ENCODE results near the gene MEG3. TPM values are rescaled to one million over a fixed set of nuclear protein-coding genes. Genes with fewer than 3 reads are reported as not detected.

MEG3 gene
- total RNA-seq, 1 experiment from 2014 or later = not detected

DNA sequence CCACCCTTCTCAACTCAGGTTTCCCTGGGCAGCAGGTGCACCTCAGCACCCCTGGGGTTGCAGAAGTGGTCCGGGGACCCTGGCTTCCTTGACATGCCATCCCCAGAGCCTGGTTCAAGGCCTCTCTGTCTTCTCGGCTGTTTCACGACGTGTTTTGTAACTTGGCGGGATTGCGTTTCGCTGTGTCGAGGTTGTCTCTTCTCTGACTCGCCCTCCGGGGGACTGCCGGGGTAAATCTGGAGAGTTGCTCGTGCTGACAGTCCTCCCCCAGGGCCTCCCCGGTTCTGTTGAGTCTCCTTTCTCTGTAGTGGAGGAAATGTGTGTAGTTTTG, 25.6 kb downstream of the MEG3 start:
- no peak for DNase-seq
- ChIA-PET CTCF (no interaction called here), POLR2A (ENCODE audit: unreplicated experiment) (no interaction called here)
- no peaks in the 10 kb centered on the region for H4K20me1 ChIP-seq (ENCODE audit: insufficient read depth)
- H3F3A ChIP-seq (ENCODE audit: insufficient read depth, low read depth) = no peaks in the 10 kb centered on the region
- intact Hi-C loops (cut with micrococcal nuclease; ENCODE audit: unreplicated experiment) = no loop called here
- TF ChIP-seq, protein P1, sequence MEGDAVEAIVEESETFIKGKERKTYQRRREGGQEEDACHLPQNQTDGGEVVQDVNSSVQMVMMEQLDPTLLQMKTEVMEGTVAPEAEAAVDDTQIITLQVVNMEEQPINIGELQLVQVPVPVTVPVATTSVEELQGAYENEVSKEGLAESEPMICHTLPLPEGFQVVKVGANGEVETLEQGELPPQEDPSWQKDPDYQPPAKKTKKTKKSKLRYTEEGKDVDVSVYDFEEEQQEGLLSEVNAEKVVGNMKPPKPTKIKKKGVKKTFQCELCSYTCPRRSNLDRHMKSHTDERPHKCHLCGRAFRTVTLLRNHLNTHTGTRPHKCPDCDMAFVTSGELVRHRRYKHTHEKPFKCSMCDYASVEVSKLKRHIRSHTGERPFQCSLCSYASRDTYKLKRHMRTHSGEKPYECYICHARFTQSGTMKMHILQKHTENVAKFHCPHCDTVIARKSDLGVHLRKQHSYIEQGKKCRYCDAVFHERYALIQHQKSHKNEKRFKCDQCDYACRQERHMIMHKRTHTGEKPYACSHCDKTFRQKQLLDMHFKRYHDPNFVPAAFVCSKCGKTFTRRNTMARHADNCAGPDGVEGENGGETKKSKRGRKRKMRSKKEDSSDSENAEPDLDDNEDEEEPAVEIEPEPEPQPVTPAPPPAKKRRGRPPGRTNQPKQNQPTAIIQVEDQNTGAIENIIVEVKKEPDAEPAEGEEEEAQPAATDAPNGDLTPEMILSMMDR (conservative IDR thresholded peaks at IDR 0.05) = no peak
- no peak for TF ChIP-seq EZH2 (IDR thresholded peaks at IDR 0.05; ENCODE audit: low read depth)
- no peaks in the 10 kb centered on the region for H3K9me3 ChIP-seq (ENCODE audit: insufficient read depth, low read depth)
- peaks cover 24% of the 10 kb centered on the region for H3K27me3 ChIP-seq (ENCODE audit: insufficient read depth, low read depth)
- H3K27ac ChIP-seq = no peak overlapping the region
- H2AFZ ChIP-seq = no peak overlapping the region
- H3K4me3 ChIP-seq = no peak overlapping the region
- BruUV-seq (replicated peaks) = no TSS peak
- H3K4me1 ChIP-seq (replicated peaks; ENCODE audit: insufficient read depth) = no peaks in the 10 kb centered on the region
- H3K4me2 ChIP-seq = no peak overlapping the region
- H3K9me2 ChIP-seq (ENCODE audit: insufficient read depth) = no peaks in the 10 kb centered on the region
- H3K79me2 ChIP-seq (ENCODE audit: low read depth) = no peaks in the 10 kb centered on the region
- H3K36me3 ChIP-seq (ENCODE audit: low read depth) = no peaks in the 10 kb centered on the region

DNA sequence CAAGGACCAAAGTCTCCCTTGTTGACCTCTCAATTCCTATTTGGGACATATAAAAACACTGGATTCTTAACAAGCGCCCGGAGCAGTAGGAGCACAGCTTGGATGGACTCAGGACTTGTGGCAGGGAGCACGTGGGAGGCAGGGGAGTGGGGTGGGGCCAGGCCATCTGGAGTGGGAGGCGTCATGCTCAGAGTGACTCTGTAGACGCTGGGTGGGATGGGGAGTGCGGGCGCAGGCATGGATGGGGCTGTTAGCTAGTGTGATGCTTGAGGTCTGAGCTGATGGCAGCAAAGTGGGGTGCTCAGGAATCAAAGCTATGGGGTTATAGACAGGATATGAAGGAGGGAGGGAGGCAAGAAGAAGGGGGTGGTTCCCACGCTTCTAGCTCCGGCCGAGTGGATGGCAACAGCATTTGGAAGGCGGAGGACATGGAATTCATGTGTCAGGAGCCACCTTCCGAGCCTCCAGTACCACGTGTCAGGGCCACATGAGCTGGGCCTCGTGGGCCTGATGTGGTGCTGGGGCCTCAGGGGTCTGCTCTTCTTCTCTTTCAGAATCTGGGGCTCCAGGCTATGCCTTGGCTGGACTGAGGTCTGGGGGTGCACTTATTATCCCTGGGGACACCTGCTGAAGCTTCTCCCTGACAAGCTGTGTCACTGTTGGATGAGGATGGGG, 26.2 kb downstream of the MEG3 start:
- no peak overlapping the region for H3K4me2 ChIP-seq
- no TSS peak for BruUV-seq (replicated peaks)
- H3K27me3 ChIP-seq (ENCODE audit: insufficient read depth, low read depth) = peaks cover 25% of the 10 kb centered on the region
- H2AFZ ChIP-seq = no peak overlapping the region
- TF ChIP-seq, protein P1 (conservative IDR thresholded peaks at IDR 0.05) = no peak
- TF ChIP-seq EZH2 (IDR thresholded peaks at IDR 0.05; ENCODE audit: low read depth) = no peak
- H3K36me3 ChIP-seq (ENCODE audit: low read depth) = no peaks in the 10 kb centered on the region
- intact Hi-C loops (cut with micrococcal nuclease; ENCODE audit: unreplicated experiment) = no loop called here
- no peaks in the 10 kb centered on the region for H3K79me2 ChIP-seq (ENCODE audit: low read depth)
- no peak overlapping the region for H3K27ac ChIP-seq
- POLR2A ChIA-PET (ENCODE audit: unreplicated experiment) = no interaction called here
- H3F3A ChIP-seq (ENCODE audit: insufficient read depth, low read depth) = no peaks in the 10 kb centered on the region
- H3K9me3 ChIP-seq (ENCODE audit: insufficient read depth, low read depth) = no peaks in the 10 kb centered on the region
- no peak for DNase-seq
- no peaks in the 10 kb centered on the region for H3K4me1 ChIP-seq (replicated peaks; ENCODE audit: insufficient read depth)
- H3K4me3 ChIP-seq = no peak overlapping the region
- H3K9me2 ChIP-seq (ENCODE audit: insufficient read depth) = no peaks in the 10 kb centered on the region
- H4K20me1 ChIP-seq (ENCODE audit: insufficient read depth) = no peaks in the 10 kb centered on the region
- CTCF ChIA-PET = no interaction called here

DNA sequence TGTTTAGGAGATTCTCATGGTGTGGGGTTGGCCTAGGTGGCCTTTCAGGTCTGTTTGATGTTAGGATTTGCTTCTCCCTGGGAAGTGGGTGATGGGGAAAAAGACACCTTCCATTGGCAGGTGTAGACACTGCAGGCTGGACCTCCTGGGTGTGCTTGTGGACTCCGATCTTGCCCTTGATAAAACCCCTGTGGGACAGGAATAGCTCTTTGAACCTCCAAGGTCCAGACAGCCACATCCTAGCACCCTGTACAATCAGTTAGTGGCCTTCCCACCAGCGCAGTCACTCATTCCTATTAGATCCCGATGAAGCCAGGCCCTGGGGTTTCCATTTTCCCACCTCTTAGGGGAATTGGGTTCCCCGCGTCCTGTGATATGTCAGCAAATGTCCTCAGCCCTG, 28.5 kb downstream of the MEG3 start:
- Histone ChIP-seq H4K20me1 (ENCODE audit: insufficient read depth) (no peaks in the 10 kb centered on the region), H3F3A (ENCODE audit: insufficient read depth, low read depth) (no peaks in the 10 kb centered on the region), H3K4me1 (replicated peaks; ENCODE audit: insufficient read depth) (no peaks in the 10 kb centered on the region), H3K9me2 (ENCODE audit: insufficient read depth) (no peaks in the 10 kb centered on the region), H3K9me3 (ENCODE audit: insufficient read depth, low read depth) (no peaks in the 10 kb centered on the region), H3K79me2 (ENCODE audit: low read depth) (no peaks in the 10 kb centered on the region), H3K36me3 (ENCODE audit: low read depth) (no peaks in the 10 kb centered on the region), H2AFZ (no peak overlapping the region), H3K27ac (no peak overlapping the region), H3K4me3 (no peak overlapping the region), H3K27me3 (ENCODE audit: insufficient read depth, low read depth) (peaks cover 14% of the 10 kb centered on the region; the same call in 1 of the 2 replicates), H3K4me2 (no peak overlapping the region)
- intact Hi-C loops (cut with micrococcal nuclease; ENCODE audit: unreplicated experiment) = no loop called here
- CTCF ChIA-PET = no interaction called here
- POLR2A ChIA-PET (ENCODE audit: unreplicated experiment) = no interaction called here
- BruUV-seq (replicated peaks) = no TSS peak
- DNase-seq = no peak
- TF ChIP-seq, protein P1 (conservative IDR thresholded peaks at IDR 0.05) = no peak
- TF ChIP-seq EZH2 (IDR thresholded peaks at IDR 0.05; ENCODE audit: low read depth) = no peak

Measured in PC-9 (cell line).